ENCODE measurements around the gene RNF214.

DNA sequence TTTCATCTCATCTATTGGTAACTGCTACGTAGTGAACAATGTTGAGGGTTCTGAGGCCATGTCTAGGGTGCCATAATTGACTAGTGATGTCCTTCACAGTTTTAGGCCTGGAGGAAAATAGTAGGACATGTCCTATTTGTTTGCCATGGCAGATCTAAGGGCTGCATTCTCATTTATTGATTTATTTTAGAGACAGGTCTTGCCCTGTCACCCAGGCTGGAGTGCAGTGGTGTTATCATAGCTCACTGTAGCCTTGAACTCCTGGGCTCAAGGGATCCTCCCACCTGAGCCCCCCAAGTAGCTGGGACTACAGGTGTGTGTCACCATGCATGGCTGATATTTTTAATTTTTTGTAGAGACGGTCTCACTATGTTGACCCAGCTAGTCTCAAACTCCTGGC is 100.4 kb downstream of the RNF214 start:
- no peak for TF ChIP-seq CTCF (IDR thresholded peaks at IDR 0.05; ENCODE audit: borderline replicate concordance, extremely low read depth, low read length, poor library complexity, severe bottlenecking)
- TF ChIP-seq EZH2 (IDR thresholded peaks at IDR 0.05; ENCODE audit: borderline replicate concordance, low read depth, low read length, severe bottlenecking) = no peak
